NCI-H2171 (cell line): ENCODE results near the gene ID2.

Source experiments
- DNase-seq: peaks from one replicate; lab custom pipeline; 2025; lab: John Stamatoyannopoulos, UW

ID2 gene

GRCh38 chr2:8670580-8670979 is 11.3 kb upstream of the ID2 start:
- no peak for DNase-seq

GRCh38 chr2:8671176-8671575 is 10.7 kb upstream of the ID2 start:
- no peak for DNase-seq

GRCh38 chr2:8671802-8672201 is 10.1 kb upstream of the ID2 start:
- no peak for DNase-seq

- DNase-seq, result no peak
These were observed 8.9 kb upstream of the ID2 start for GRCh38 chr2:8672940-8673339.

- DNase-seq, result no peak
These were observed 8.5 kb upstream of the ID2 start for GRCh38 chr2:8673381-8673780.

- no peak for DNase-seq
These were observed 7.3 kb upstream of the ID2 start for GRCh38 chr2:8674420-8675009.

- DNase-seq, result no peak
These were observed 6.3 kb upstream of the ID2 start for GRCh38 chr2:8675543-8675942.

GRCh38 chr2:8676191-8676920 is 5.5 kb upstream of the ID2 start:
- no peak for DNase-seq

- DNase-seq, result no peak
These were observed 4.8 kb upstream of the ID2 start for GRCh38 chr2:8676921-8677645.

GRCh38 chr2:8677646-8678592 is 3.9 kb upstream of the ID2 start:
- peak; percentile 83 for DNase-seq

GRCh38 chr2:8678731-8679566 is 2.9 kb upstream of the ID2 start:
- peak; percentile 96 for DNase-seq

GRCh38 chr2:8679567-8679826 is 2.4 kb upstream of the ID2 start:
- no peak for DNase-seq

GRCh38 chr2:8679827-8680731 is 1.8 kb upstream of the ID2 start:
- peak; percentile 56 for DNase-seq

- DNase-seq, result peak; percentile 58
These were observed 765 bp upstream of the ID2 start for GRCh38 chr2:8680822-8681760.

GRCh38 chr2:8682719-8683667 is 1.1 kb downstream of the ID2 start:
- DNase-seq, result peak; percentile 28

GRCh38 chr2:8684540-8684877 is 2.7 kb downstream of the ID2 start:
- peak; percentile 65 for DNase-seq

- peak; percentile 73 for DNase-seq
These were observed 3.2 kb downstream of the ID2 start for GRCh38 chr2:8684878-8685696.
